ENCODE data around the gene GADD45GIP1.

The GADD45GIP1 gene

DNA sequence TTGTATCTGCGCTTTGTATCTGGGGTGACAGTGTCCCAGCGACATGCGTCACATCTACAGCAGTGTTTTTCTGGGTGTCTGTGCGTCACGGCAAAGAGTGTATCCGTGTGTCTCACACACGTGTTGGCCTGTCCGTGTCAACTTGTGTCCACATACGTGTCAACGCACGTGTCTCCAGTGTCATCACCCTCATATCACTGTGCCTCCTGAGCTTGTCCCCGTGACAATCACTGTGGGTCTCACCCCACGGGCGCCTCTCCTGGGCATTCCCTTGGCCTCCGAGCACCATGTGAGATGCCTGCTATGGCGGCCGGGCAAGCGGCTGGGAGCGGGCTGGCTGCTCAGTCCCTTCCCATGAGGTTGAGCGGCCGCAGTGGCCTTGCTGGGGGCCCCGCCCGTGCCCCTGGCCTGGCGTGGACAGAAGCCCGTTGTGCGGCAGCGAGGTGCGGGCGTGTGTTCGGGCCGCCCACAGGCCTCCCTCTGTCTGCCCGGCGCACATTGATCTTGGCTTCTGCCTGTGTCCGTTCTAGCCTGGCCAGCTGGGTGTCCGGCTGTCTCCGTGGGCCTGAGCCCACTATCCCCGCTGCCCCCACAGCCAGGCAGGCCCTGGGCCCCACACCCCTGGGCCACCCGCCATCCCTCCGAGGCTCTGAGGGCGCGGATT, 44.6 kb upstream of the GADD45GIP1 start:
- in situ Hi-C loops (cut with HindIII; ENCODE audit: low sequenced_read_pairs) = no loop called here
- TF ChIP-seq, protein P1, sequence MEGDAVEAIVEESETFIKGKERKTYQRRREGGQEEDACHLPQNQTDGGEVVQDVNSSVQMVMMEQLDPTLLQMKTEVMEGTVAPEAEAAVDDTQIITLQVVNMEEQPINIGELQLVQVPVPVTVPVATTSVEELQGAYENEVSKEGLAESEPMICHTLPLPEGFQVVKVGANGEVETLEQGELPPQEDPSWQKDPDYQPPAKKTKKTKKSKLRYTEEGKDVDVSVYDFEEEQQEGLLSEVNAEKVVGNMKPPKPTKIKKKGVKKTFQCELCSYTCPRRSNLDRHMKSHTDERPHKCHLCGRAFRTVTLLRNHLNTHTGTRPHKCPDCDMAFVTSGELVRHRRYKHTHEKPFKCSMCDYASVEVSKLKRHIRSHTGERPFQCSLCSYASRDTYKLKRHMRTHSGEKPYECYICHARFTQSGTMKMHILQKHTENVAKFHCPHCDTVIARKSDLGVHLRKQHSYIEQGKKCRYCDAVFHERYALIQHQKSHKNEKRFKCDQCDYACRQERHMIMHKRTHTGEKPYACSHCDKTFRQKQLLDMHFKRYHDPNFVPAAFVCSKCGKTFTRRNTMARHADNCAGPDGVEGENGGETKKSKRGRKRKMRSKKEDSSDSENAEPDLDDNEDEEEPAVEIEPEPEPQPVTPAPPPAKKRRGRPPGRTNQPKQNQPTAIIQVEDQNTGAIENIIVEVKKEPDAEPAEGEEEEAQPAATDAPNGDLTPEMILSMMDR (IDR thresholded peaks at IDR 0.05; ENCODE audit: low read depth, low read length, missing control alignments) = no peak
- DNase-seq (ENCODE audit: low read depth) = no peak
- peak overlapping the region; percentile 28 for H3K4me3 ChIP-seq (ENCODE audit: low read depth, low read length)

DNA sequence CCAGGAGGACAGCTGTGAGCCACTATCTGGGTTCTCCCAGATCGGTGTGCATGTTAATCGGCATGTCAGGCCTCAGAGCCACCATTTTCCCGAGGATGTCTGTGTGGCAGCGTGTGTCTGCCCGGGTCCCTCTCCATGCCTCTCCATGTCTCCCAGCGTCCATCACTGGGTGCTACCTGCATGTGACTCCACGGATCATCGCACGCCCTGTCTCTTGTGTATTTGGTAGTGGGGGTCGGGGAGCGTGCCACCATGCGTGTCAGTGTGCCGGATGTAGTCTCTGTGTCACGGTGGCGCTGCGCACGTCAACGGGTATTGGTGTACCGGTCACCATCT, 44.1 kb upstream of the GADD45GIP1 start:
- in situ Hi-C loops (cut with HindIII; ENCODE audit: low sequenced_read_pairs) = no loop called here
- H3K4me3 ChIP-seq (ENCODE audit: low read depth, low read length) = peak overlapping the region; percentile 28
- TF ChIP-seq, protein P1 (IDR thresholded peaks at IDR 0.05; ENCODE audit: low read depth, low read length, missing control alignments) = no peak
- no peak for DNase-seq (ENCODE audit: low read depth)

GRCh38 chr19:12997967-12998940, 41.2 kb upstream of the GADD45GIP1 start:
- DNase-seq (ENCODE audit: low read depth) = no peak
- in situ Hi-C loops (cut with HindIII; ENCODE audit: low sequenced_read_pairs) = no loop called here
- H3K4me3 ChIP-seq (ENCODE audit: low read depth, low read length) = peak overlapping the region; percentile 86
- TF ChIP-seq, protein P1 (IDR thresholded peaks at IDR 0.05; ENCODE audit: low read depth, low read length, missing control alignments) = no peak

DNA sequence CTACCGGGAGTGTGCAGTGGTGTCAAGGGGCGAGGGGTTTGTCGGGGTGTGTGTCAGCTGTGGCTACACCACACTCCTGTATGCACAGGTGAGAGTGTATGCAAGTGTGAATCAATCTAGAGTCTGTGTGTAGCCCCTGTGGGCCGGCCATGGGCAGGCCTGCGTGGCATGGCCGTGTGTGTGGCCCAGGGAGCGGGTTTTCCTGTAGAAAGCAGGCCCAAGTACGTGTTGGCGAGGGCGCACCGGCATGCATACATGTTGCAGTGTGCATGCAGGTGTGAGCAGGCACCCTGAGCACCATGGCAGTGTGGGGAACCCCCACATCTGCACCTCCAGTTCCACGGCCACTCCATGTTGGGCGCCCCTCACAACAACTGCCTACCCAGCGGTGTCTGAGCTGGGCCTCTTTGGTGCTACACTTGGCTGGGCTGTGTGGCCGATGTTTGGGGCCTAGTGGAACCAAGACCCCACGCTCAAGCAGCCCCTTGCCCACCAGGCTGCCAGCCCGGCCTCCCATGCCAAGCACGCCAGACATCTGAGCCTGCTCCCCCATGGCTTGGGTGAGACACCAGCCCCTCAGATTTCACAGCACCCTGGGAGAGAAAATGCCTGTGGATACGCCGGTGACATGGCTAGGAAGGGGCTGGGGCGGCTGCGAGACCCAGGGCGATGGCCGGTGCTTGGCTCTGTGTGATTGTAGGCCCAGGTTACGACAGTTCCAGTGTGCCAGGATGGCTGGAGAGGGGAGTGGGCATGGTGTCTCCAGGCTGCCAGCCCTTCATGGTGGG, 40.4 kb upstream of the GADD45GIP1 start:
- no peak for DNase-seq (ENCODE audit: low read depth)
- TF ChIP-seq, protein P1 (IDR thresholded peaks at IDR 0.05; ENCODE audit: low read depth, low read length, missing control alignments) = no peak
- in situ Hi-C loops (cut with HindIII; ENCODE audit: low sequenced_read_pairs) = no loop called here
- H3K4me3 ChIP-seq (ENCODE audit: low read depth, low read length) = peak overlapping the region; percentile 86

DNA sequence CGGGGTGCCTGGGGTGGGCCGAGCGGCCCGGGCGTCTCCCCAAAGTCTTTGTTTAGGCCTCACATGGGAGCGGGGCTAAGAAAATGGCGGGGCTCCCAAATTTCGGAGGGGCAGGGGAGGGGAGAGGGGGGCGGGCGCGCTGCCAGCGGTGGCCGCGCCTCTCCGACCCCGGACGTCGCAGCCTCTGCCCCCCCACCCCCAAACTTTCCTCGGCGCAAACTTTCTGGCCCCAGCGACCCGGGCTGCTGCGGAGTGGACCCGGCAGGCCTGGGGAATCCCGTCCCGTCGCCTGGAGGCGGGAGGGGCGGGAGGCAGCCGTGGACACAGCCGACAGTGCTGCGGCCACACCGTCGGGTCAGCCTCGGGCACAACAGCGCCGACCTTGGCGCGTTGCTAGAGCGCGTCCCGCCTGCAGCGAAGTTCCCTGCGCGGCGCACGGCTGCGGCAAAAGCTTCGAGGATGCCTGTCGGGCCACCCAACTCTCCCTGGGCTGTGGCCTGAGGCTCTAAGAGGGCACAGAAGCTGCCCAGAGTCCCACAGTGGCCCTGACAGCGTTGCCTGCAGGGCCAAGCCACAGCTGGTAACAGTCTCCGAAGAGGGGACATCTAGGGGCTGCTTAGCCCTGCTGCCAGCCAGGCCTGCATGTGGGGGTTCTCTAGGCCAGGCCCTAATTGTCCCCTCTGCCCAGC, 39.5 kb upstream of the GADD45GIP1 start:
- TF ChIP-seq, protein P1 (IDR thresholded peaks at IDR 0.05; ENCODE audit: low read depth, low read length, missing control alignments) = no peak
- no peak for DNase-seq (ENCODE audit: low read depth)
- in situ Hi-C loops (cut with HindIII; ENCODE audit: low sequenced_read_pairs) = no loop called here
- H3K4me3 ChIP-seq (ENCODE audit: low read depth, low read length) = peak overlapping the region; percentile 86

Data from astrocyte of the cerebellum (primary cell).